H4 (cell line): ENCODE data around the gene GRB14. TPM values are rescaled to one million over a fixed set of nuclear protein-coding genes. Genes with fewer than 3 reads are reported as not detected.
"Not testable (repeated sequence)": the region's sequence is repeated elsewhere in the genome, so short reads cannot be mapped to it uniquely, and the experiment has no call there.

Experiments
- DNase-seq: peaks from one replicate; pipeline ENCODE4 v3.0.0-alpha.2; 2015; ENCODE audit warnings: low spot score
- total RNA-seq: library from RNA; depleted of rRNA; stranded (reverse); fragments of >200 nt; shearing (Covaris generic); gene quantifications from 2 replicates; pipeline ENCODE4 v1.2.3, GENCODE V29; 2014; rRNA removed

GRB14 gene
- total RNA-seq, 1 experiment from 2014 or later, result 0.48 TPM

GRCh38 chr2:164495491-164496223 lies 125.6 kb downstream of the GRB14 start:
- peak; percentile 75 for DNase-seq

DNA sequence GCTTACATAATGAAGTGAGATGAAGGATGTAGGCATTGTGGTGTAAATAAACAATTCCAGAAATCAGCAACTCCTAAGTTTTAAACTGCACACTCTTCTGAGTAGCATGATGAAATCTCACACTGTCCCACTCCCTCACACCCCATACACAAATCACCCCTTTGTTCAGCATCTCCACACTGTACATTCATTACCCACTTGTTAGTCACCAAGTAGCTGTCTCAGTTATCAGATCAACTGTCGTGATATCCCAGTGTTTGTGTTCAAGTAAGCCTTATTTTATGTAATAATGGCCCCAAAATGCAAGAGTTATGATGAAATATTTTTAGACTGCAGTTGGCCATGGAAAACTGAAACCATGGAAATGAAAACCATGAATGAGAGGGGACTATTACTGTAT lies 135.7 kb downstream of the GRB14 start:
- no peak for DNase-seq

GRCh38 chr2:164479460-164479859 lies 141.8 kb downstream of the GRB14 start:
- peak; percentile 26 for DNase-seq

- no peak for DNase-seq
Measured at GRCh38 chr2:164478205-164478604, 143.1 kb downstream of the GRB14 start.

GRCh38 chr2:164474873-164475272 lies 146.4 kb downstream of the GRB14 start:
- no peak for DNase-seq

DNA sequence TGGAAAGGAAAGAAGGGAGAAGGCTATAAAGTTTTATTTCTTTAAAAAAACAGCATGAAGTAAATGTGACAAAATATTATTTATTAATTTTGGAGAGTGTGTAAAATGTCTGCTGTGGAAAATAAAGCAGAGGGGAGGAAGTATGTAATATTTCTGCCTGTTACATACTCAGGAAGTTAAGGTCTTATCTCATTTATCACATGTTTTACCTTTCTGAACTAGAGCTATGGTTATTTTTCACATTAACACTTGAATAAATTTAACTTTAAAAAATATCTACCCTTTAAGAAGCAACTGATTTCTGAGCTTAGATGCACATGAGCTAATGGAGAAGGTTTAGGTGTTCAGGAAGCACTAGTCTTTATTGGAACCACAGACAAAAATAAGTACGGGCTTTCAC lies 148.3 kb downstream of the GRB14 start:
- DNase-seq, result no peak

GRCh38 chr2:164465047-164465446 lies 156.2 kb downstream of the GRB14 start:
- not testable (repeated sequence) for DNase-seq

GRCh38 chr2:164464376-164464775 lies 156.9 kb downstream of the GRB14 start:
- DNase-seq, result no peak

GRCh38 chr2:164458792-164459191 lies 162.5 kb downstream of the GRB14 start:
- DNase-seq, result no peak

DNA sequence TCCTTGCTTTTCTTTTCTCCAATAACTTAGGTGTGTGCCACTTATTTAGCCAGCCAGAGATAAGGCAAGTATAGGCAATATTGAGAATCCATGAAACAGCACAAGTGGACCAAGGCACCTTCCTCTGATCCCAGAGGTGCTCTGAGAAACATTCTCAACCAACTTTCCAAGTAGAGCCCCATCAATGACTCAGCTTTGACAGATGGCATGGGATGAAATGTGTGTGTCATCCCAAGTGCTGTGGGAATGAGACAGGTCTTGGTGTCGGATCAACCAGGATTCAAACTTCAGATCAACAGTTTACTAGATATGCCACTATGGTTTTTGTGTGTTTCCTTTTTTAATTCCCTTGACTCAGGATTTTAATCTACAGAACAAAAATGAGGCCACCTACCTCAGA lies 164.0 kb downstream of the GRB14 start:
- DNase-seq, result no peak

GRCh38 chr2:164456619-164457018 lies 164.7 kb downstream of the GRB14 start:
- DNase-seq, result no peak

GRCh38 chr2:164453656-164454305 lies 167.5 kb downstream of the GRB14 start:
- DNase-seq, result no peak

DNA sequence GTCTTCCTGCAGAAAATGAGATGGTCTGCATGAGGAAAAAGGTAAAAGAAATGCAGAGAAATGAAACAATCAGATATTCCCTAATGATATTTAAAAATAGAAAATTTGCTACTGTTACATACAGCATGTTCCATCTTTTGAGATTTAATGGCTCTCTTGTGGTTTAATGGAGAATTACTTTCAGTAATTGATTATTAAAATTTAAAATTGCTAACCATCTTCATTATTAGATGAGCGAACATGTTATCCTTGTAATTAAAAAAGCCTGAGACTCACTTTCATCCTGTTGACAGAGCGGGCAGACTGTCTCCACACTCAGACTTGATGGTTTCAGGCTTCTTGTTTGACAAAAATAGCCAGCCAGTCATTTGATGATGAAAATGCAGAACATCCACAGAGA lies 171.0 kb downstream of the GRB14 start:
- DNase-seq, result no peak

- no peak for DNase-seq
Measured at GRCh38 chr2:164449706-164450105, 171.6 kb downstream of the GRB14 start.

- DNase-seq, result no peak
Measured at GRCh38 chr2:164447660-164448059, 173.6 kb downstream of the GRB14 start.

Other genes with a start within 250 kb of the GRB14 start
- gene COBLL1, start 220.3 kb upstream of the GRB14 start, total RNA-seq, result 5.0 and 15.8 TPM in 2 replicates